Measurements from ENCODE around the gene GNAQ.
A peak's percentile ranks its signal among the peaks of the same experiment; 100 is the strongest.
"Not testable (repeated sequence)": the region's sequence is repeated elsewhere in the genome, so short reads cannot be mapped to it uniquely, and the experiment has no call there.

Gene GNAQ

GRCh38 chr9:77883846-77884771, 147.5 kb downstream of the GNAQ start:
- ATAC-seq (no peak), DNase-seq (no peak)
- H3K27ac Mint-ChIP-seq = peak overlapping the region in 1 of 2 donors; percentile 63
- H3K4me3 Mint-ChIP-seq = no peak overlapping the region
- no peaks in the 10 kb centered on the region for H3K9me3 Mint-ChIP-seq
- H3K4me1 Mint-ChIP-seq = peaks cover 32% of the 10 kb centered on the region
- H3K27me3 Mint-ChIP-seq = no peaks in the 10 kb centered on the region

GRCh38 chr9:77883133-77883532, 148.5 kb downstream of the GNAQ start:
- peaks cover 32% of the 10 kb centered on the region for H3K4me1 Mint-ChIP-seq
- ATAC-seq (peak; percentile 80), DNase-seq (no peak)
- H3K27ac Mint-ChIP-seq = no peak overlapping the region
- no peak overlapping the region for H3K4me3 Mint-ChIP-seq
- no peaks in the 10 kb centered on the region for H3K27me3 Mint-ChIP-seq
- H3K9me3 Mint-ChIP-seq = no peaks in the 10 kb centered on the region

- no peaks in the 10 kb centered on the region for H3K9me3 Mint-ChIP-seq
- no peak for ATAC-seq
Observed at GRCh38 chr9:77882294-77882693, 149.3 kb downstream of the GNAQ start.

GRCh38 chr9:77881634-77882033, 150.0 kb downstream of the GNAQ start:
- not testable (repeated sequence) for H3K9me3 Mint-ChIP-seq, DNase-seq, H3K4me3 Mint-ChIP-seq, ATAC-seq, H3K27ac Mint-ChIP-seq, H3K27me3 Mint-ChIP-seq
- H3K4me1 Mint-ChIP-seq = peaks cover 32% of the 10 kb centered on the region

More at GRCh38 chr9:77882294-77882693, 149.3 kb downstream of the GNAQ start:
- DNase-seq = no peak
- Mint-ChIP-seq H3K27me3 (no peaks in the 10 kb centered on the region), H3K4me1 (peaks cover 32% of the 10 kb centered on the region), H3K27ac (no peak overlapping the region), H3K4me3 (no peak overlapping the region)

- no peaks in the 10 kb centered on the region for H3K9me3 Mint-ChIP-seq
- ATAC-seq (no peak), DNase-seq (no peak)
- no peaks in the 10 kb centered on the region for H3K27me3 Mint-ChIP-seq
- no peak overlapping the region for H3K27ac Mint-ChIP-seq
- H3K4me1 Mint-ChIP-seq = peaks cover 32% of the 10 kb centered on the region
- no peak overlapping the region for H3K4me3 Mint-ChIP-seq
Observed at GRCh38 chr9:77881111-77881510, 150.5 kb downstream of the GNAQ start.

- ATAC-seq = no peak
- DNase-seq = no peak
- Mint-ChIP-seq H3K4me1 (peaks cover 24% of the 10 kb centered on the region), H3K9me3 (no peaks in the 10 kb centered on the region), H3K4me3 (no peak overlapping the region), H3K27me3 (no peaks in the 10 kb centered on the region), H3K27ac (no peak overlapping the region)
Observed at GRCh38 chr9:77879437-77879943, 152.1 kb downstream of the GNAQ start.

GRCh38 chr9:77878793-77879192, 152.8 kb downstream of the GNAQ start:
- not testable (repeated sequence) for H3K27ac Mint-ChIP-seq, H3K27me3 Mint-ChIP-seq, ATAC-seq, H3K9me3 Mint-ChIP-seq, DNase-seq, H3K4me3 Mint-ChIP-seq
- H3K4me1 Mint-ChIP-seq = peaks cover 17% of the 10 kb centered on the region

GRCh38 chr9:77877976-77878375, 153.6 kb downstream of the GNAQ start:
- H3K9me3 Mint-ChIP-seq = no peaks in the 10 kb centered on the region
- ATAC-seq (no peak), DNase-seq (no peak)
- no peaks in the 10 kb centered on the region for H3K27me3 Mint-ChIP-seq
- H3K27ac Mint-ChIP-seq = no peak overlapping the region
- peaks cover 8% of the 10 kb centered on the region for H3K4me1 Mint-ChIP-seq
- no peak overlapping the region for H3K4me3 Mint-ChIP-seq

- H3K9me3 Mint-ChIP-seq = no peaks in the 10 kb centered on the region
- no peaks in the 10 kb centered on the region for H3K27me3 Mint-ChIP-seq
- ATAC-seq = no peak
- no peaks in the 10 kb centered on the region for H3K4me1 Mint-ChIP-seq
- DNase-seq = no peak
- H3K27ac Mint-ChIP-seq = no peak overlapping the region
- no peak overlapping the region for H3K4me3 Mint-ChIP-seq
Observed at GRCh38 chr9:77876590-77876989, 155.0 kb downstream of the GNAQ start.

- no peak for DNase-seq
- no peak for ATAC-seq
- no peaks in the 10 kb centered on the region for H3K27me3 Mint-ChIP-seq
- H3K4me3 Mint-ChIP-seq = no peak overlapping the region
- H3K9me3 Mint-ChIP-seq = no peaks in the 10 kb centered on the region
- no peak overlapping the region for H3K27ac Mint-ChIP-seq
- H3K4me1 Mint-ChIP-seq = no peaks in the 10 kb centered on the region
Observed at GRCh38 chr9:77876091-77876490, 155.5 kb downstream of the GNAQ start.

- ATAC-seq (no peak), DNase-seq (no peak)
- no peak overlapping the region for H3K27ac Mint-ChIP-seq
- H3K27me3 Mint-ChIP-seq = no peaks in the 10 kb centered on the region
- no peaks in the 10 kb centered on the region for H3K4me1 Mint-ChIP-seq
- no peak overlapping the region for H3K4me3 Mint-ChIP-seq
- no peaks in the 10 kb centered on the region for H3K9me3 Mint-ChIP-seq
Observed at GRCh38 chr9:77872863-77873262, 158.7 kb downstream of the GNAQ start.

GRCh38 chr9:77872177-77872576, 159.4 kb downstream of the GNAQ start:
- Mint-ChIP-seq H3K4me3 (no peak overlapping the region), H3K27ac (no peak overlapping the region), H3K4me1 (peaks cover 2% of the 10 kb centered on the region), H3K9me3 (no peaks in the 10 kb centered on the region), H3K27me3 (no peaks in the 10 kb centered on the region)
- no peak for ATAC-seq
- no peak for DNase-seq

- Mint-ChIP-seq H3K27me3 (no peaks in the 10 kb centered on the region), H3K4me3 (no peak overlapping the region), H3K9me3 (no peaks in the 10 kb centered on the region), H3K4me1 (peaks cover 5% of the 10 kb centered on the region), H3K27ac (no peak overlapping the region)
- no peak for DNase-seq
- ATAC-seq = no peak
Observed at GRCh38 chr9:77871483-77871882, 160.1 kb downstream of the GNAQ start.

- DNase-seq (no peak), ATAC-seq (no peak)
- H3K4me1 Mint-ChIP-seq = peaks cover 5% of the 10 kb centered on the region
- peaks cover 16 to 24% of the 10 kb centered on the region in 2 donors for H3K9me3 Mint-ChIP-seq
- H3K4me3 Mint-ChIP-seq = no peak overlapping the region
- no peaks in the 10 kb centered on the region for H3K27me3 Mint-ChIP-seq
- H3K27ac Mint-ChIP-seq = peak overlapping the region in 1 of 2 donors; percentile 74
Observed at GRCh38 chr9:77866878-77867277, 164.7 kb downstream of the GNAQ start.

GRCh38 chr9:77865385-77866047, 166.1 kb downstream of the GNAQ start:
- Mint-ChIP-seq H3K27me3 (no peaks in the 10 kb centered on the region), H3K27ac (no peak overlapping the region), H3K4me3 (no peak overlapping the region), H3K4me1 (peaks cover 5% of the 10 kb centered on the region), H3K9me3 (peaks cover 16 to 24% of the 10 kb centered on the region in 2 donors)
- DNase-seq = no peak
- ATAC-seq = no peak

Measured in stimulated activated naive CD8-positive, alpha-beta T cell treated with anti-CD3 and anti-CD28 coated beads, Interleukin-15, amount 100 ng/mL, for 72 hours (primary cell).